ENCODE measurements around the gene ACOXL. TPM values are rescaled to one million over a fixed set of nuclear protein-coding genes. Genes with fewer than 3 reads are reported as not detected.
A peak's percentile ranks its signal among the peaks of the same experiment; 100 is the strongest.

ACOXL gene
- total RNA-seq, 2 experiments from 2014 or later = not detected

DNA sequence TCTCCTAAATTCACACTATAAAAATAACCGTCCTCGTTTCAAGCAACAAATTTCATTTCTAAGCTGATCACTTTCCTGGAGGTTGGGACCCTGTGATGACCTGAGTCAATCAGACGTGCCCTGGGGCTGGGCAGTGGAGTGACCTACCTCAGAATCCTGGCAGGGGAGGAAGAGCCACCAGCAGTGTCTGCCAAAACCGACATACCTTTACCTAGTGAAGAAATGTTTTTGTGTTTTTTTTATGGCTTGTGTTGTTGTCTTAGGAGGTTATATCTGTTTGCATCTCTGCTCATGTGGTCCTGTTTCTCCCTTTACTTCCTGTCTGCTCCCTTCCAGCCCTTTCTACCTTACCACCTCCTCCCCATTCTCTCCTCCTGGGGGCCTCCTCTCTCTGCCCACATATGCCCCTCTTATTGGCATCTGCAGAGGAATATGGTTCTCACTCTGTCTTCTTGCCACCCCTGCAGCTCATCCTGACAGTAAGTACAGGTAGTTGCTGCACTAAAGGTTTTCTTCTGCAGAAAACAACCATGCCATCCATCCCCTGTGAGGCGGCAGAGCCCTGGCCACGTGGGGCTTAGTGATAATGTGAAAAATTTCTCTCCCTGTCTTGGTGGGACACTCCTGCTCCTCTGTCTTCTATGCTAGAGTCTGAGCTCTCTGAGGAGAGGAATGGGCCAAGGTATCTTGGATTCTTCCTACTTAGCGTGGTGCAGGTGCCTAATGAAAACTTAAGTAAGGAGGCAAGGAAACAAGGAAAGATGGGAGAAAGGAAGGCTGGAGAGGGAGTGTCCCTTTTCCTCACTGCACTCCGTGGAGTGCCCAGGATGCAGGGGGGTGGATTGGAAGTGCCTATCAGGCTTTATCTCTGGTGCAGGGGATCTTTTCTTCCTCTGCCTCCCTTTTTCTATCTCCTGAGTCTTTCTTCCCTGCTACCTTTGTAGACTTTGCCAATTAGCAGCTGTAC, 15.4 kb downstream of the ACOXL start:
- Mint-ChIP-seq H3K36me3 (ENCODE audit: low read depth) (no peaks in the 10 kb centered on the region), H3K4me1 (ENCODE audit: low read depth) (peaks cover 17% of the 10 kb centered on the region), H3K27ac (no peak overlapping the region), H3K9me3 (no peaks in the 10 kb centered on the region), H3K27me3 (ENCODE audit: low read depth) (peaks cover 66% of the 10 kb centered on the region), H3K4me3 (no peak overlapping the region)
- CTCF ChIA-PET = no interaction called here
- intact Hi-C loops (cut with micrococcal nuclease) = loop anchor here (1.0 to 2.0 kb wide), 5 partner anchors 24 to 368 kb away; partner anchors contain the start of gene BUB1
- DNase-seq = no peak

DNA sequence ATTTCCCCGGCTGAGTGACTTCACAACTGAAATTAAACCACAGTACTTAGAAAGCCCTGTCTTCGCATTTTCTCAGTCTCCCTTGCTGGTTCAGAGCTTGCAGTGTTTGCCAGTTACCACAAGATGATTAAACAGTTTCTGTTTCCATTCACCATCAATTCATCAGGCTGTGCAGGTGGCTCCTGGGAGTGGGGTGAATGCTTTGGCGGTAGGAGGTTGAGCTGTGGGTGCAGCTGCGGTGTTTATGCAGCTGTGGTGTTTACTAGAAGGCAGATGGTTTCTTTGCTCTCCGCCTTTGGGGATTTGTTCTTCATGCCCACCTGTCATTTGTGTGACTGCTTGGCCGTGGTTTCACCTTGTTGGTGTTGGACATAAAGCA, 16.1 kb downstream of the ACOXL start:
- Mint-ChIP-seq H3K27ac (no peak overlapping the region), H3K27me3 (ENCODE audit: low read depth) (peaks cover 70% of the 10 kb centered on the region), H3K4me1 (ENCODE audit: low read depth) (peaks cover 17% of the 10 kb centered on the region), H3K4me3 (no peak overlapping the region), H3K9me3 (no peaks in the 10 kb centered on the region), H3K36me3 (ENCODE audit: low read depth) (no peaks in the 10 kb centered on the region)
- intact Hi-C loops (cut with micrococcal nuclease) = loop anchor here (1.0 to 2.0 kb wide), 5 partner anchors 24 to 368 kb away; partner anchors contain the start of gene BUB1
- CTCF ChIA-PET = no interaction called here
- peak; percentile 83 for DNase-seq

DNA sequence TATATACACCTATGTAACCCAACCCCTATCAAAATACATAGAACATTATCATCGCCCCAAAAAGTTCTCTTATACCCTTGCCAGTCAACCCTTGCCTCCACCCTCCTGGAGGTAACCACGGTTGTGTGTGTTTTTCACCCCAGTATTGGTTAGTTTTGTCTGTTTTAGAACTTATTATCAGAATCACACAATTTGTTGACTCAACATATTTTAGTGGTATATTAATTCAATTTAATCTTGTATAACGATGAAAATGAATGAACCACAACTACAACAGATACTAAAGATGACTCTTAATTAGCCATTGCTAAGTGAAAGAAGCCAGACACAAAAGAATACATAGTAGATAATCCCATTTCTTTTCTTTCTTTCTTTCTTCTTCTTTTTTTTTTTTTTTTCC, 19.3 kb downstream of the ACOXL start:
- H3K9me3 Mint-ChIP-seq = no peaks in the 10 kb centered on the region
- peaks cover 42% of the 10 kb centered on the region for H3K27me3 Mint-ChIP-seq (ENCODE audit: low read depth)
- CTCF ChIA-PET = no interaction called here
- intact Hi-C loops (cut with micrococcal nuclease) = no loop called here
- H3K27ac Mint-ChIP-seq = no peak overlapping the region
- no peak for DNase-seq
- no peaks in the 10 kb centered on the region for H3K36me3 Mint-ChIP-seq (ENCODE audit: low read depth)
- H3K4me1 Mint-ChIP-seq (ENCODE audit: low read depth) = peaks cover 17% of the 10 kb centered on the region
- H3K4me3 Mint-ChIP-seq = no peak overlapping the region

DNA sequence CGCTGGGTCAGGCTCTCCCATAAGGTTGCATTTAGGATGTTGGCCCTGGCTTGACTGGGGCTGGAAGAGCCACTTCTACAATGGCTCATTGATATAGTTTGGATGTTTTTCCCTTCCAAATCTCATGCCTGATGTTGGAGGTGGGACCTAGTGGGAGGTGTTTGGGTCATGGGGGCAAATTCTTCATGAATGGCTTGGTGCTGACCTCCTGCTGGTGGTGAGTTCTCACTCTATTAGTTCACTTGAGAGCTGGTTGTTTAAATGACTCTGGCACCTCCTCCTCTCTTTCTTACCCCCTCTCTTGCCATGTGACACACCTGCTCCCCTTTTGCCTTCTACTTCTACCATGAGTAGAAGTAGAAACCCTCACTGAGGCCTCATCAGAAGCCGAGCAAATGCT, 20.5 kb downstream of the ACOXL start:
- H3K4me3 Mint-ChIP-seq = no peak overlapping the region
- H3K36me3 Mint-ChIP-seq (ENCODE audit: low read depth) = no peaks in the 10 kb centered on the region
- H3K27me3 Mint-ChIP-seq (ENCODE audit: low read depth) = peaks cover 37% of the 10 kb centered on the region
- H3K27ac Mint-ChIP-seq = no peak overlapping the region
- H3K4me1 Mint-ChIP-seq (ENCODE audit: low read depth) = peaks cover 12% of the 10 kb centered on the region
- no peak for DNase-seq
- intact Hi-C loops (cut with micrococcal nuclease) = no loop called here
- no peaks in the 10 kb centered on the region for H3K9me3 Mint-ChIP-seq
- CTCF ChIA-PET = no interaction called here

DNA sequence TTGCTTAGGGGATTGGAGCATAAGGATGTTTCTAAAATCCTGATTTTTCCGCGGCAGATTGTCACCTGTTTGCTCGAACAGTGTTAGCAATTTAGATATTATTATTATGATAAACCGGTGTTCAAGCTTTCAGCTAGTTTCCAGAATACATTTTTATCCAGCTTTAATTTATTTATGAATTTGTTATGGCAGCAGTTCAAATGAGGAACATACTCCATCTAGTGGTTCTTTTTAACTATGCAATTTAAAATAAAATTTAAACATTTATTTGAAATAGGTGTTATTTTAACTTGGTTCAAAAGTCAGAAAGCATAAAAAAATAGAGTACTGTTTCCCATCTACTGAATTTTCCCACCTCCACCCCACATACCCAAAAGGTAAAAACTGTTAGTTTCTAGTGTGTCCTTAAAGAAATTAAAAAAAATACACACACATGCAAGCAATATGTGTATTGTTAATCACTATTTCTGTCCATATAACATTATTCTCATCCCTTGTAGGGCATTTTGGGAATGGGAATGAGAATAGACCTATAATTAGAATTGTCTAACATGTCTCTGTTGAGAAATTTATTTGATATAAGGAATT, 23.2 kb downstream of the ACOXL start:
- no peaks in the 10 kb centered on the region for H3K36me3 Mint-ChIP-seq (ENCODE audit: low read depth)
- H3K9me3 Mint-ChIP-seq = peaks cover 6% of the 10 kb centered on the region
- CTCF ChIA-PET = interaction anchor here (0.7 to 2.3 kb wide), 10 partner anchors 14 to 181 kb away, joined by 3 to 10 read pairs (median 3); partner anchors contain the start of gene BUB1
- no peak overlapping the region for H3K4me3 Mint-ChIP-seq
- peaks cover 32% of the 10 kb centered on the region for H3K27me3 Mint-ChIP-seq (ENCODE audit: low read depth)
- DNase-seq = no peak
- intact Hi-C loops (cut with micrococcal nuclease) = no loop called here
- no peaks in the 10 kb centered on the region for H3K4me1 Mint-ChIP-seq (ENCODE audit: low read depth)
- H3K27ac Mint-ChIP-seq = no peak overlapping the region

DNA sequence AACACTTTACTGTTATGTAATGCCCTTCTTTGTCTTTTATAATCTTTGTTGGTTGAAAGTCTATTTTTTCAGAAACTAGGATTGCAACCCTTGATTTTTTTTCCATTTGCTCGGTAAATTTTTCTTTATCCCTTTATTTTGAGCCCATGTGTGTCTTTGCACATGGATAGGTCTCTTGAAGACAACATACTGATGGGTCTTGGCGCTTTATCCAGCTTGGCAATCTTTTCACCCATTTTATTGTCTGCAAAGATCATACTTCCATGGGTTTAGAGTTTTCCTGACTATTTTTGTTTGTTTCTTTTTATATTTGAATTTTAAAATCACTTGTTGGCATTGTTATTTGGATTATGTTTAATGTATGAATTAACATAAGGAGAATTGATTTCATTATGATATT, 27.0 kb downstream of the ACOXL start:
- intact Hi-C loops (cut with micrococcal nuclease) = no loop called here
- H3K27me3 Mint-ChIP-seq (ENCODE audit: low read depth) = peaks cover 24% of the 10 kb centered on the region
- CTCF ChIA-PET = no interaction called here

DNA sequence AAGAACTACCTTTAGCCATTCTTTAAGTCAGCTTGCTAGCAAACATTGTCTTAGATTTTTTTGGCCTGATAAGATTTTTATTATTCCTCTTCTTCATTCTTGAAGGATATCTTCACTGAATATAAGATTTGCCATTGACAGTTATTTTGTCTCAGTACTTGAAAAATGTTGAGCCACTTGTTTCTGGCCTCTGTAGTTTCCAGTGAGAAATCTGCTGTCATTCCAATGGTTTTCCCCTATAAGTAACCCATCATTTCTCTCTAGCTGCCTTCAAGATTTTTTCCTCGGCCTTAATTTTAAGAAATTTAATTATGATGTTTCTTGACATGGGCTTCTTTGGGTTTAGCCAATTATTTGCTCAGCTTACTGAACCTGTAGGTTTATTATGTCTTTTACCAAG, 32.6 kb downstream of the ACOXL start:
- intact Hi-C loops (cut with micrococcal nuclease) = no loop called here
- Mint-ChIP-seq H3K27ac (no peak overlapping the region), H3K4me1 (ENCODE audit: low read depth) (no peaks in the 10 kb centered on the region), H3K4me3 (no peak overlapping the region), H3K9me3 (peaks cover 5% of the 10 kb centered on the region), H3K36me3 (ENCODE audit: low read depth) (no peaks in the 10 kb centered on the region), H3K27me3 (ENCODE audit: low read depth) (peaks cover 14% of the 10 kb centered on the region)
- CTCF ChIA-PET = no interaction called here
- no peak for DNase-seq

More for the DNA sequence above, 27.0 kb downstream of the ACOXL start:
- DNase-seq = no peak
- peaks cover 7% of the 10 kb centered on the region for H3K9me3 Mint-ChIP-seq
- H3K36me3 Mint-ChIP-seq (ENCODE audit: low read depth) = no peaks in the 10 kb centered on the region
- no peaks in the 10 kb centered on the region for H3K4me1 Mint-ChIP-seq (ENCODE audit: low read depth)
- H3K27ac Mint-ChIP-seq = no peak overlapping the region
- H3K4me3 Mint-ChIP-seq = no peak overlapping the region

DNA sequence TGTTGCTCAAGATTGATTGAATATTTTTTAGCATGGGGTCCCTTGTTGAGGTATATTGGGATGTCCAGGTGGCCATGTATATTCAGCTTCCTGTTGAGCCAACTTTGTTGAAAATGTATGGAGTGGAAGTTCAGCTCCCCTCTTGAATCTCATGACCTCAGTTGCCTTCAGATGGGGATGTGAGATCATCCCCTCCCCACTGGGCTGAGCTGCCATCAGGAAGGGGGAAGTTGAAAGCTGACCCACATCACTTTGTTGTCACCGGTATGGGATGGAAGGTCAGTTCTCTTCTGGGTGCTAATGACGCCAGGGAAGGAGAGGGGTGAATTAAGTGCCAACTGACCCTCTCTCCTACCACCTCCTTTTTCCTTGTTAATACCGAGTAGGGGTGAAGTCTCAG, 33.9 kb downstream of the ACOXL start:
- intact Hi-C loops (cut with micrococcal nuclease) = no loop called here
- CTCF ChIA-PET = no interaction called here
- H3K4me3 Mint-ChIP-seq = no peak overlapping the region
- no peak for DNase-seq
- H3K27ac Mint-ChIP-seq = no peak overlapping the region
- peaks cover 11% of the 10 kb centered on the region for H3K27me3 Mint-ChIP-seq (ENCODE audit: low read depth)
- no peaks in the 10 kb centered on the region for H3K4me1 Mint-ChIP-seq (ENCODE audit: low read depth)
- H3K36me3 Mint-ChIP-seq (ENCODE audit: low read depth) = no peaks in the 10 kb centered on the region
- peaks cover 5% of the 10 kb centered on the region for H3K9me3 Mint-ChIP-seq

DNA sequence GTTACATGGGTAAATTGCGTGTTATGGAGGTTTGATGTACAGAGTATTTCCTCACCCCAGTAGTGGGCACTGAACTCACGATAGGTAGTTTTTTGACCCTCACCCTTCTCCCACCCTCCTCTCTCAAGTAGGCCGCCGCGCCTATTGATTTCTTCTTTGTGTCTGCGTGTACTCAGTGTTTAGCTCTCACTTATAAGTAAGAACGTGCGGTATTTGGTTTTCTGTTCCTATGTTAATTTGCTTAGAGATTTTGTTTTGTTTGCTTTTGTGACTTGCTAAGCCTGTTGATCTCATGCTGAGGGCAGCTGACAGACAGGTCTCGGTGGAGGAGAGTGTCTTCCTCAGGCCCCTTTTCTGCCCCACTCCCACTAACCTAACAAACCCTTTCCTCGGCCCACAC, 36.2 kb downstream of the ACOXL start:
- Mint-ChIP-seq H3K4me1 (ENCODE audit: low read depth) (peaks cover 2% of the 10 kb centered on the region), H3K36me3 (ENCODE audit: low read depth) (no peaks in the 10 kb centered on the region), H3K27ac (no peak overlapping the region), H3K4me3 (no peak overlapping the region), H3K9me3 (peaks cover 3% of the 10 kb centered on the region), H3K27me3 (ENCODE audit: low read depth) (peaks cover 14% of the 10 kb centered on the region)
- no peak for DNase-seq
- intact Hi-C loops (cut with micrococcal nuclease) = no loop called here
- CTCF ChIA-PET = interaction anchor here (1.5 to 1.6 kb wide), 2 partner anchors 11 to 13 kb away, joined by 4 to 6 read pairs; no protein-coding TSS in a partner anchor

DNA sequence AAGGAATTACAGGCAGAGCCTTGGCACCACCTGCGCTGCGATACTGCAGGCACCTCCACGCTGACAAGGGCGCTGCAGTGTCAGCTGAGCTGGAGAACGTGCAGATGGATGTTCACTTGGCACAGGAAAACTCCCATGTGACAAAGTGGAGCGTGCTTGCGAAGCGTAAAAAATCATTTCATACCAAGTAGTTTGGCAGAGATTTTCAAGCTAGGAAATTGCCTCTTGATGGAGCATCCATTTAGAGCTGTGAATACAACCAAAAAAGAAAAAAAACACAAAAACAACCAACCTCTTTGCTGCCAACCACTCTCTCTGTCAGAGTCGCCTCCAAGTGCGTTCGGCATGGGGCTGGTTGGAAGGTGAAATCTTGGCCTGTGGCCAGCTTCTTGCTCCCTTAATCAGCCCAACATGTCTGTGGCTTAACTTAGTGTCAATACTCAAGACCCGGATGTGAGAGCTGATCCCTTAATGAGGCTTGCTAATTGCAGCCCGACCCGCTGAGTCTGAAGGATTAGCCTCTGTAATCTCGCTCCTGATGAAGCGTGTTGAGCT, 38.1 kb downstream of the ACOXL start:
- no peak for DNase-seq
- Mint-ChIP-seq H3K9me3 (peaks cover 3% of the 10 kb centered on the region), H3K4me3 (no peak overlapping the region), H3K27ac (no peak overlapping the region), H3K4me1 (ENCODE audit: low read depth) (peaks cover 2% of the 10 kb centered on the region), H3K27me3 (ENCODE audit: low read depth) (peaks cover 18% of the 10 kb centered on the region), H3K36me3 (ENCODE audit: low read depth) (no peaks in the 10 kb centered on the region)
- intact Hi-C loops (cut with micrococcal nuclease) = no loop called here
- CTCF ChIA-PET = interaction anchor here (1.6 kb wide), 1 partner anchor 15 kb away, joined by 6 read pairs; no protein-coding TSS in a partner anchor

DNA sequence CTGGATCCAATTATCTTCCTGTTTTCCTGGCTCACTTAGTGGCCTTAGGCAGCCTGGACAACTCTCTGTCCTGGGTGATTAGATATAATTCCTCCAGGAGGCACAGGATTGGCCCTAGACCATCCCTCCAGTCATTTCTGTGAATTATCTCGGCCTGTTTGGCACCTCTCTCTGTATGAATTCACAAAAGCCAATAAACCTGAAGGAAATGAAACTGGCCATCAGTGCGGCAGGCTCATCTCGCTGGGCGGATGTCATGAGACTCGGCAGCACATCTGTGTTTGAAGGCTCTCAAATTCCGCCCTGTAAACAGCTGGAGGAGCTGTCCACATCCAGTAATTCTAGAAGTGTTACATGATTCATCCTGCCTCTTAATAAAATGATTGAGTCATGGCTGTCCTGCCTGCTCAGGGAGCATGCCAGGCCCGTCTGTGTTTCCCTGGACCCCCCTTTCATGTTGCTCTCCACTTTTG, 38.6 kb downstream of the ACOXL start:
- peaks cover 1% of the 10 kb centered on the region for H3K9me3 Mint-ChIP-seq
- H3K27ac Mint-ChIP-seq = no peak overlapping the region
- H3K27me3 Mint-ChIP-seq (ENCODE audit: low read depth) = peaks cover 16% of the 10 kb centered on the region
- H3K36me3 Mint-ChIP-seq (ENCODE audit: low read depth) = no peaks in the 10 kb centered on the region
- intact Hi-C loops (cut with micrococcal nuclease) = no loop called here
- H3K4me3 Mint-ChIP-seq = no peak overlapping the region
- no peak for DNase-seq
- CTCF ChIA-PET = no interaction called here
- H3K4me1 Mint-ChIP-seq (ENCODE audit: low read depth) = peaks cover 2% of the 10 kb centered on the region

DNA sequence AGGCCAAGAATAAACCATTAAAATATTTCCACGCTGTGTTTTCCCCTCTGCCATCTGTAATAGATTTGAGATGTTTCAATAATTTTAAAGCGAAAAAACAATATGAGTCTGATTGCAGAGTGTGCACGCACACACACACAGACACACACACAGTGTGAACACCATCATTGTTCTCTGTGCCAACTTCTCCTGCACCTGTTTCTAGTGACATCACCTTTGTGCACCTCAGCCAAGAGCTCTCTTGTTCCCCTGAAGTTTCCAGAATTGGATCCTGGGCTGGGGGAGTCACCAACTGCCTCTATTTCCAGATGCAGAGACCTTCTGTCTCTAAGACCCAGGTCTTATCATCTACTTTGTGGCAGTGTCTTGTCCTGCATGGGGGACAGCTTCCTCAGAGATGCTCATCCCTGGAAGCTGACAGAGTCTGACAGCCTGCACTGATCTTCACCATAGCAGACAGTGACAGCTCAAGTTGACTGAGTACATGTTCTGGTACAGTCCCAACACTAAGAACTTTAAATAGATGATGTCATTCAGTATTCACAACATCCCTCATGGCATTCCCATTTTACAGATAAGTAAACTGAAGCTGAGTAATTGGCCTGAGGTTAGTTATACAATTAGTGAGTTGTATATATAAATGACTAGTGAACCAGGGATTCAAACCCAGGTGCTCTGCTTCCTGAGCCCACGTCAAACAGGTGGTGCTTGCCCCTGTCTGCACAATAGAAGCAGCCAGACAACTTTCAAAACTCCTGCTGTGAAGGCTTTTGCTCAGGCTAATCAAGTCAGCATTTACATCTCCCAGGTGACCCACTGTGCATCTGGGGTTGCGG, 39.4 kb downstream of the ACOXL start:
- Mint-ChIP-seq H3K27ac (no peak overlapping the region), H3K4me1 (ENCODE audit: low read depth) (peaks cover 2% of the 10 kb centered on the region), H3K9me3 (no peaks in the 10 kb centered on the region), H3K27me3 (ENCODE audit: low read depth) (peaks cover 22% of the 10 kb centered on the region), H3K4me3 (no peak overlapping the region), H3K36me3 (ENCODE audit: low read depth) (no peaks in the 10 kb centered on the region)
- intact Hi-C loops (cut with micrococcal nuclease) = loop anchor here (1.0 kb wide), 1 partner anchor 23 kb away; no protein-coding TSS in a partner anchor
- CTCF ChIA-PET = no interaction called here
- peak; percentile 21 for DNase-seq
